Measurements from ENCODE around the gene ZNF569. TPM values are rescaled to one million over a fixed set of nuclear protein-coding genes. Genes with fewer than 3 reads are reported as not detected.

The ZNF569 gene
- total RNA-seq, 1 experiment from 2014 or later: 15.5 TPM

- TF ChIP-seq TEAD4 (CRISPR knock-in tag; IDR thresholded peaks at IDR 0.05): no peak
- TF ChIP-seq KAT7 (CRISPR knock-in tag; IDR thresholded peaks at IDR 0.05; ENCODE audit: borderline replicate concordance): 0 out of 2 replicates have a peak, but pooled peaks have one; percentile 77
These were observed 39.3 kb upstream of the ZNF569 start, which contains the start of gene ZNF793 (continued) for GRCh38 chr19:37506387-37507166.

- H3K27ac Mint-ChIP-seq: no peak overlapping the region
- no peaks in the 10 kb centered on the region for H3K27me3 Mint-ChIP-seq (ENCODE audit: low read depth)
- no peak overlapping the region for H3K4me3 Mint-ChIP-seq
- H3K4me1 Mint-ChIP-seq: no peaks in the 10 kb centered on the region
- ATAC-seq: peak; percentile 46
- POLR2A ChIA-PET: interaction anchor here (0.9 to 1.9 kb wide), 8 partner anchors 17 to 733 kb away, joined by 3 to 13 read pairs (median 5); partner anchors contain the start of genes ZNF527, ZNF540, ZNF569 and ZNF570
- CTCF ChIA-PET: interaction anchor here (0.9 to 2.1 kb wide), 3 partner anchors 77 to 143 kb away, joined by 3 to 7 read pairs (median 3); partner anchors contain the start of gene ZNF527
- peaks cover 6% of the 10 kb centered on the region for H3K36me3 Mint-ChIP-seq
- DNase-seq (ENCODE audit: low spot score): peak; percentile 73
- H3K9me3 Mint-ChIP-seq: no peaks in the 10 kb centered on the region
- no peak for TF ChIP-seq FOXP4 (CRISPR knock-in tag; IDR thresholded peaks at IDR 0.05)
- TF ChIP-seq USF2 (CRISPR knock-in tag; IDR thresholded peaks at IDR 0.05): no peak
- TF ChIP-seq AFF4 (CRISPR knock-in tag; IDR thresholded peaks at IDR 0.05; ENCODE audit: borderline replicate concordance): no peak
- TF ChIP-seq RORB (CRISPR knock-in tag; IDR thresholded peaks at IDR 0.05): no peak
- TF ChIP-seq MXD4 (CRISPR knock-in tag; IDR thresholded peaks at IDR 0.05; ENCODE audit: borderline replicate concordance): no peak
- no peak for TF ChIP-seq ZNF423 (CRISPR knock-in tag; IDR thresholded peaks at IDR 0.05)
- TF ChIP-seq ZNF532 (CRISPR knock-in tag; IDR thresholded peaks at IDR 0.05; ENCODE audit: borderline replicate concordance): no peak
- no peak for TF ChIP-seq ZNF219 (CRISPR knock-in tag; IDR thresholded peaks at IDR 0.05; ENCODE audit: borderline replicate concordance)
- no peak for TF ChIP-seq TEAD1 (CRISPR knock-in tag; IDR thresholded peaks at IDR 0.05)
- TF ChIP-seq KAT7 (CRISPR knock-in tag; IDR thresholded peaks at IDR 0.05; ENCODE audit: borderline replicate concordance): no peak
- TF ChIP-seq HMGXB4 (CRISPR knock-in tag; IDR thresholded peaks at IDR 0.05): no peak
- no peak for TF ChIP-seq ZNF671 (CRISPR knock-in tag; IDR thresholded peaks at IDR 0.05)
- no peak for TF ChIP-seq CREM (CRISPR knock-in tag; IDR thresholded peaks at IDR 0.05)
- TF ChIP-seq NFATC4 (CRISPR knock-in tag; IDR thresholded peaks at IDR 0.05): no peak
- no peak for TF ChIP-seq IRF2 (CRISPR knock-in tag; IDR thresholded peaks at IDR 0.05; ENCODE audit: borderline replicate concordance, low read depth)
- TF ChIP-seq NFE2L1 (CRISPR knock-in tag; IDR thresholded peaks at IDR 0.05): no peak
- TF ChIP-seq FOXK1 (CRISPR knock-in tag; IDR thresholded peaks at IDR 0.05): no peak
These were observed 38.7 kb upstream of the ZNF569 start for GRCh38 chr19:37505958-37506386.
